Right forelimb (tissue), 1 donor: ENCODE data around the gene SIRPB1.
"Not testable (repeated sequence)": the region's sequence is repeated elsewhere in the genome, so short reads cannot be mapped to it uniquely, and the experiment has no call there.

Experiments
- DNase-seq: peaks from one replicate; pipeline ENCODE4 v3.0.0-alpha.2; 2018

Gene SIRPB1

GRCh38 chr20:1588533-1589460, 31.0 kb downstream of the SIRPB1 start:
- no peak for DNase-seq

DNA sequence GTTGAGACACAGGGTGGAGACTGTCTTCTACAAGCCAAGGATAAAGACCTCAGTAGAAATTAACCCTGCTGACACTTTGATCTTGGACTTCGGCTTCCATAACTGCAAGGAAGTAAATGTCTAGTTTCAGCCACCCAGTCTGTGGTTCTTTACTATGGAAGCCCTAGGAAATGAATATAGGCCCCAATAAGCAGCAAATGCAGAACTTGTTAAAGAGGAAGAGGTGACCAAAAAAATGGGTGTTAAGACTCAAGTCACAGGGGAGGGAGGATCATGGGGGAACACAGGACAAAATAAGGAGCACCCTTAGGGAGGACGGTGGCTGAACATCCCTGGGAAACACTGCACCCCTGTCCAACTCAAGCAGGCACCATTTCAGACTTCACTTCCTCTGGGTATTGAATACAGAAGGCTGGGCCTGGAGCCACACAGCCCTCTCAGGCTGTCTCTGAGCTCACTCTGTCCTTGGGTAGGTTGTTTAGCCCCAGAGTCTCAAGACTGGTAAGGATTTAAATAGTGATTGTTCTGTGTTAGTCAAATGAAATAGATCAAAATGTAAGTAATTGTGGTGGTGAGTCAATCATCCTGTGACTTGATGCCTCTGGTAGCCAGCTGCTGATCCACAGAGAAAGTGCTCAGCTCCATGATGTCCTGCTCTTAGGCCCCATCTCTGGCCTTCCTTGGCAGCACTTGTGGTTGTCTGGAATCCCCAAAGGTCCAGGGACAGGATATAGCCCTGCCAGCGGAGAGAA, 31.9 kb downstream of the SIRPB1 start:
- DNase-seq = no peak

DNA sequence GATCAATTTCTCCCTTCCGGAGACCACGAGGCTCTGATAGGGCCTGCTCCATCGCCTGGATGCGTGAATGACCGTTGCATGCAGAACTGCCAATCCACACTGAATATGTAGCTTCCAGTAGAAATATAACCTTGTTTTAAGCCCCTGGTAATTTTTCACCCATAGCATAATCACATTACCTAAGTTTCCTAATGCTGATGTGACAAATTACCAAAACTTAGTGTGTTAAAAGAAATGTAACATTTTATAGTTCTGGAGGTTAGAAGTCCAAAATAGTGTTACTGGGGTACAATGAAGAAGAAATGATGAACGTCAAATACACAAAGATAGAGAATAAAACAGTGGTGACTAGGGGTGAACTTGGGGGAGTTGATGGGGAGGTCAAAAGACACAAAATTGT, 40.3 kb downstream of the SIRPB1 start:
- DNase-seq = no peak

DNA sequence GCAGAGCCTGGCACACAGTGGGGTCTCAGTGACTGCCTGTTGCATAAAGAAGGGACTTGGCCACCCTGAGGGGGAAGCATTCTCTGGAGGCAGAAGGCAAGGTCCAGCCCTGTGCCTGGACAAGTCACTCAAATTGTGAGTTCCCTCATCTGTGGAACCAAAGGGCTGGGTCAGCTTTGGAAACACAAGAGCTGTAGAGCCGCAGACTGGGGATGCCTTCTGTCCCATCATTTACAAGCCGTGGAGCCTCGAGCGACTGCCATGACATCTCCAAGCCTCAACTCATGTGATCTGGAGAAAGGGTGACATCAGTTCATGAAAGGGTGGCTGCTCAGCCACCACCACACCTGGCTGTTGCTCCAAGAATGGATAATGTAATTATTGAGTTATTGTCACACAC, 41.9 kb downstream of the SIRPB1 start:
- no peak for DNase-seq

DNA sequence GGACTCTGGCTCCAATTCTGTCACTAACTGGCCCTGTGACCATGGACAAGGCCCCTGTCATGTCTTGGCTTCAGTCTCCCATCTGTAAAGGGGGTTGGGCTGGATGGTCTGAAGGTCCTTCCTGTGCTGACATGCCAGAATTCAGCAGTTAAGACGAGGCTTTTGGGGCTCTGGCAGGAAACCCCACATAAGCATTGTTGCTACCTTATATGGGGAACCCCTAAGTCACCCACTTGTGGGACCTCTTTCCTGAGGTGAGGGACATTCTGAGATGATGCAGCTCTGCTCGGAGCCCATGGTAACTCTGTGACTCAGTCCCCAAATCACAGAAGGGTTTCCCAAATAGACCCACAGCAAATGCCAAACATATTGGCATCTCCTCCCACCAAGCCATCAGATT, 42.5 kb downstream of the SIRPB1 start:
- DNase-seq = not testable (repeated sequence)

GRCh38 chr20:1576641-1577040, 43.2 kb downstream of the SIRPB1 start:
- no peak for DNase-seq

DNA sequence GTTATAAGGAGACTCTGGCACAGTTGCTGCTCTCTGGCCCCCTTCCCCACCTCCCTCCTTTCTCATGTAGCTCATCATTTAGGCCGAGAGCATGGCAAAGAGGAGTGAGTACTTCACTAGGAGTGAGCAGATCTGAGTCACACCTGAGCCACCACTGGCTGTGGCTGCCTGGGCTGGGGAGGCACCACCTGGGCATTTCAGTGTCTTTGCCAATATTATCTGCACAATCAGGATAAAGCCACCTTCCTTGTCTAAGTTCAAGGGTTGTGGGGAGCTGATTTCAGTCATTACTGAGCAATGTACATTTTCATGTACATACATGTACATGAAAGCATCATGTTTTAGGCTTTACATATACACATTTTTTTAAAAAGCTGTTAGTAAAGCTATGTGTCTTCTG, 43.8 kb downstream of the SIRPB1 start:
- not testable (repeated sequence) for DNase-seq

GRCh38 chr20:1571583-1571982, 48.2 kb downstream of the SIRPB1 start:
- DNase-seq = not testable (repeated sequence)
